Measurements from ENCODE around the gene TLX2. TPM values are rescaled to one million over a fixed set of nuclear protein-coding genes. Genes with fewer than 3 reads are reported as not detected.

Gene TLX2
- total and polyA plus RNA-seq, 2 of the 13 experiments (the other 11 are each of a cell fraction or from before 2014, with no cell fraction given) = 0.05 to 0.20 TPM

DNA sequence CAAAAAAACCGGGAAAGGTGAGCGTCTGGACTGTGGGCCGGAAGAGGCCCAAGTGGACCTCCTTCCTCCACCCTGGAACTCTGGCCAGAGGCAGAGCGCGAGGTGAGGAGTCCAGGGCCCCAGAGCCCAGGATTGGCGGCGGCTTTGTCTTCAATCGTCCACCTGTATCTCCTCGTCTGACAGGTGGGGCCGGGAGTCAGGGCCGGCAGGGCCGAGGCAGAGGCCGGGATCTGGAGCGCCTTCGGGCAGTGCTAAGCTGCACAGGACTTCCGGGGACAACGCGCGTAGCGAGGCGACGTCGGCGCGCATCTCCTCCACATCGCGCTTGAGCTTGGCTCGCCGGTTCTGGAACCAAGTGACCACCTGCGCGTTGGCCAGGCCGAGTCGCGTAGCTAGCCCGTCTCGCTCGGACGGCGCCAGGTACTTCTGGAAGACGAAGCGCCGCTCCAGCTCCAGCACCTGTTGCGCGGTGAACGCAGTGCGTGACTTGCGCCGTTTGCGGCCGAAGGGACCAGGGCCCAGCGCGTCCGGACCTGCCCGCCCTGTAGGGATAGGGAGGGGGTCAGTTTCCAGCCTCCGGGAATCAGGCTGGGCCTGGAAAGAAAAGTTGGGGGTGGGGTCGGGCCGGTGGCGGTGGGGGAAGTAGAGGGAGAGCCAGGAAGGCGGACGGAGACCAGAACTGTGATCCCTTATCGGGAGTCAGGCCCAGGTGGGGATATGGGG, 16.3 kb upstream of the TLX2 start (continued):
- TF ChIP-seq, protein P1, sequence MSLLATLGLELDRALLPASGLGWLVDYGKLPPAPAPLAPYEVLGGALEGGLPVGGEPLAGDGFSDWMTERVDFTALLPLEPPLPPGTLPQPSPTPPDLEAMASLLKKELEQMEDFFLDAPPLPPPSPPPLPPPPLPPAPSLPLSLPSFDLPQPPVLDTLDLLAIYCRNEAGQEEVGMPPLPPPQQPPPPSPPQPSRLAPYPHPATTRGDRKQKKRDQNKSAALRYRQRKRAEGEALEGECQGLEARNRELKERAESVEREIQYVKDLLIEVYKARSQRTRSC (CRISPR knock-in tag; IDR thresholded peaks at IDR 0.05; ENCODE audit: low read depth) = no peak
- TF ChIP-seq, protein P2, sequence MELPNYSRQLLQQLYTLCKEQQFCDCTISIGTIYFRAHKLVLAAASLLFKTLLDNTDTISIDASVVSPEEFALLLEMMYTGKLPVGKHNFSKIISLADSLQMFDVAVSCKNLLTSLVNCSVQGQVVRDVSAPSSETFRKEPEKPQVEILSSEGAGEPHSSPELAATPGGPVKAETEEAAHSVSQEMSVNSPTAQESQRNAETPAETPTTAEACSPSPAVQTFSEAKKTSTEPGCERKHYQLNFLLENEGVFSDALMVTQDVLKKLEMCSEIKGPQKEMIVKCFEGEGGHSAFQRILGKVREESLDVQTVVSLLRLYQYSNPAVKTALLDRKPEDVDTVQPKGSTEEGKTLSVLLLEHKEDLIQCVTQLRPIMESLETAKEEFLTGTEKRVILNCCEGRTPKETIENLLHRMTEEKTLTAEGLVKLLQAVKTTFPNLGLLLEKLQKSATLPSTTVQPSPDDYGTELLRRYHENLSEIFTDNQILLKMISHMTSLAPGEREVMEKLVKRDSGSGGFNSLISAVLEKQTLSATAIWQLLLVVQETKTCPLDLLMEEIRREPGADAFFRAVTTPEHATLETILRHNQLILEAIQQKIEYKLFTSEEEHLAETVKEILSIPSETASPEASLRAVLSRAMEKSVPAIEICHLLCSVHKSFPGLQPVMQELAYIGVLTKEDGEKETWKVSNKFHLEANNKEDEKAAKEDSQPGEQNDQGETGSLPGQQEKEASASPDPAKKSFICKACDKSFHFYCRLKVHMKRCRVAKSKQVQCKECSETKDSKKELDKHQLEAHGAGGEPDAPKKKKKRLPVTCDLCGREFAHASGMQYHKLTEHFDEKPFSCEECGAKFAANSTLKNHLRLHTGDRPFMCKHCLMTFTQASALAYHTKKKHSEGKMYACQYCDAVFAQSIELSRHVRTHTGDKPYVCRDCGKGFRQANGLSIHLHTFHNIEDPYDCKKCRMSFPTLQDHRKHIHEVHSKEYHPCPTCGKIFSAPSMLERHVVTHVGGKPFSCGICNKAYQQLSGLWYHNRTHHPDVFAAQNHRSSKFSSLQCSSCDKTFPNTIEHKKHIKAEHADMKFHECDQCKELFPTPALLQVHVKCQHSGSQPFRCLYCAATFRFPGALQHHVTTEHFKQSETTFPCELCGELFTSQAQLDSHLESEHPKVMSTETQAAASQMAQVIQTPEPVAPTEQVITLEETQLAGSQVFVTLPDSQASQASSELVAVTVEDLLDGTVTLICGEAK (IDR thresholded peaks at IDR 0.05) = no peak
- TF ChIP-seq, protein P2 (CRISPR knock-in tag; IDR thresholded peaks at IDR 0.05) = peak; percentile 30; the same call in 1 of the 2 replicates
- TF ChIP-seq, protein P3, sequence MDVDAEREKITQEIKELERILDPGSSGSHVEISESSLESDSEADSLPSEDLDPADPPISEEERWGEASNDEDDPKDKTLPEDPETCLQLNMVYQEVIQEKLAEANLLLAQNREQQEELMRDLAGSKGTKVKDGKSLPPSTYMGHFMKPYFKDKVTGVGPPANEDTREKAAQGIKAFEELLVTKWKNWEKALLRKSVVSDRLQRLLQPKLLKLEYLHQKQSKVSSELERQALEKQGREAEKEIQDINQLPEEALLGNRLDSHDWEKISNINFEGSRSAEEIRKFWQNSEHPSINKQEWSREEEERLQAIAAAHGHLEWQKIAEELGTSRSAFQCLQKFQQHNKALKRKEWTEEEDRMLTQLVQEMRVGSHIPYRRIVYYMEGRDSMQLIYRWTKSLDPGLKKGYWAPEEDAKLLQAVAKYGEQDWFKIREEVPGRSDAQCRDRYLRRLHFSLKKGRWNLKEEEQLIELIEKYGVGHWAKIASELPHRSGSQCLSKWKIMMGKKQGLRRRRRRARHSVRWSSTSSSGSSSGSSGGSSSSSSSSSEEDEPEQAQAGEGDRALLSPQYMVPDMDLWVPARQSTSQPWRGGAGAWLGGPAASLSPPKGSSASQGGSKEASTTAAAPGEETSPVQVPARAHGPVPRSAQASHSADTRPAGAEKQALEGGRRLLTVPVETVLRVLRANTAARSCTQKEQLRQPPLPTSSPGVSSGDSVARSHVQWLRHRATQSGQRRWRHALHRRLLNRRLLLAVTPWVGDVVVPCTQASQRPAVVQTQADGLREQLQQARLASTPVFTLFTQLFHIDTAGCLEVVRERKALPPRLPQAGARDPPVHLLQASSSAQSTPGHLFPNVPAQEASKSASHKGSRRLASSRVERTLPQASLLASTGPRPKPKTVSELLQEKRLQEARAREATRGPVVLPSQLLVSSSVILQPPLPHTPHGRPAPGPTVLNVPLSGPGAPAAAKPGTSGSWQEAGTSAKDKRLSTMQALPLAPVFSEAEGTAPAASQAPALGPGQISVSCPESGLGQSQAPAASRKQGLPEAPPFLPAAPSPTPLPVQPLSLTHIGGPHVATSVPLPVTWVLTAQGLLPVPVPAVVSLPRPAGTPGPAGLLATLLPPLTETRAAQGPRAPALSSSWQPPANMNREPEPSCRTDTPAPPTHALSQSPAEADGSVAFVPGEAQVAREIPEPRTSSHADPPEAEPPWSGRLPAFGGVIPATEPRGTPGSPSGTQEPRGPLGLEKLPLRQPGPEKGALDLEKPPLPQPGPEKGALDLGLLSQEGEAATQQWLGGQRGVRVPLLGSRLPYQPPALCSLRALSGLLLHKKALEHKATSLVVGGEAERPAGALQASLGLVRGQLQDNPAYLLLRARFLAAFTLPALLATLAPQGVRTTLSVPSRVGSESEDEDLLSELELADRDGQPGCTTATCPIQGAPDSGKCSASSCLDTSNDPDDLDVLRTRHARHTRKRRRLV (CRISPR knock-in tag; IDR thresholded peaks at IDR 0.05) = no peak
- TF ChIP-seq HMG20B (CRISPR knock-in tag; conservative IDR thresholded peaks at IDR 0.05) (no peak), ZNF878 (CRISPR knock-in tag; IDR thresholded peaks at IDR 0.05) (no peak), ZNF510 (CRISPR knock-in tag; IDR thresholded peaks at IDR 0.05; ENCODE audit: low read depth) (no peak), ZNF780A (CRISPR knock-in tag; IDR thresholded peaks at IDR 0.05) (no peak; the same call in 1 of the 2 replicates), FLYWCH1 (CRISPR knock-in tag; IDR thresholded peaks at IDR 0.05) (no peak), ZNF557 (CRISPR knock-in tag; IDR thresholded peaks at IDR 0.05) (no peak), NR3C1 (CRISPR knock-in tag; IDR thresholded peaks at IDR 0.05) (no peak), MED13 (CRISPR knock-in tag; IDR thresholded peaks at IDR 0.05) (peak; percentile 52; the same call in 1 of the 2 replicates)
- TF ChIP-seq, protein P4, sequence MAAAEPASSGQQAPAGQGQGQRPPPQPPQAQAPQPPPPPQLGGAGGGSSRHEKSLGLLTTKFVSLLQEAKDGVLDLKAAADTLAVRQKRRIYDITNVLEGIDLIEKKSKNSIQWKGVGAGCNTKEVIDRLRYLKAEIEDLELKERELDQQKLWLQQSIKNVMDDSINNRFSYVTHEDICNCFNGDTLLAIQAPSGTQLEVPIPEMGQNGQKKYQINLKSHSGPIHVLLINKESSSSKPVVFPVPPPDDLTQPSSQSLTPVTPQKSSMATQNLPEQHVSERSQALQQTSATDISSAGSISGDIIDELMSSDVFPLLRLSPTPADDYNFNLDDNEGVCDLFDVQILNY (CRISPR knock-in tag; conservative IDR thresholded peaks at IDR 0.05) = no peak

All from HepG2 (cell line).